ENCODE measurements around the gene FAM171A2. TPM values are rescaled to one million over a fixed set of nuclear protein-coding genes. Genes with fewer than 3 reads are reported as not detected.

FAM171A2 gene
- polyA plus RNA-seq, 2 of the 4 experiments (the other 2 are of a cell fraction): 1.8 to 3.9 TPM

DNA sequence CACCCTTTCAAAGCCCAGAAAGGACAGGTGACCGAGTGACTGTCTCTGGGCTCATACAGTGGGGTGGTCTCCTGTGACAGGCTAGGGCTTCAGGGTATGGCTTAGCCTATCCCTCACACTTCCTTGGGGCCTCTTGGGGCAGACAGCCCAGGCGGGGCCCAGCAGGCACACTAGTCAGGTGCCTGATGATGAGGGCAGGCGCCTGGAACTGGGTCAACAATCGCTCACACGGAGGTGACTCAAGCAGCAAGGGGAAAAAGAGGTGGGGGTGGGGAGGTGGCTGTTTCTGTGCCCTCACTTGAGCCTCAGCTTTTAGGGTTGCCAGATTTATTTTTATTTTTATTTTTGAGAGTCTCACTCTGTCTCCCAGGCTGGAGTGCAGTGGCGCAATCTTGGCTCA is 25.0 kb downstream of the FAM171A2 start:
- POLR2A ChIA-PET: no interaction called here
- CTCF ChIA-PET: interaction anchor here (0.8 to 13.6 kb wide), 7 partner anchors 9 to 184 kb away, joined by 3 to 327 read pairs (median 4); partner anchors contain the start of genes FAM171A2, GRN and SLC25A39
- ATAC-seq (peak; percentile 44 to 48; a peak in 4 of 6 replicates), FAIRE-seq (no peak), DNase-seq (ENCODE audit: low read depth in 1 of 2, low spot score in 1 of 2) (no peak)
- no peak for TF ChIP-seq KDM5A (IDR thresholded peaks at IDR 0.05)
- TF ChIP-seq HEYL (CRISPR knock-in tag; IDR thresholded peaks at IDR 0.05): no peak
- TF ChIP-seq FOXS1 (CRISPR knock-in tag; IDR thresholded peaks at IDR 0.05): no peak
- TF ChIP-seq CEBPB (IDR thresholded peaks at IDR 0.05): no peak
- TF ChIP-seq CBX8 (IDR thresholded peaks at IDR 0.05): no peak
- no peak for TF ChIP-seq JUN (IDR thresholded peaks at IDR 0.05)
- no peak for TF ChIP-seq RCOR1 (IDR thresholded peaks at IDR 0.05; ENCODE audit: low read depth, low read length)
- TF ChIP-seq CHD4 (IDR thresholded peaks at IDR 0.05; ENCODE audit: borderline replicate concordance): no peak
- no peak for TF ChIP-seq HDAC2 (IDR thresholded peaks at IDR 0.05)
- TF ChIP-seq PHF8 (IDR thresholded peaks at IDR 0.05; ENCODE audit: borderline replicate concordance, low read depth): no peak
- TF ChIP-seq, protein P1, sequence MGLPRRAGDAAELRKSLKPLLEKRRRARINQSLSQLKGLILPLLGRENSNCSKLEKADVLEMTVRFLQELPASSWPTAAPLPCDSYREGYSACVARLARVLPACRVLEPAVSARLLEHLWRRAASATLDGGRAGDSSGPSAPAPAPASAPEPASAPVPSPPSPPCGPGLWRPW (IDR thresholded peaks at IDR 0.05): no peak
- no peak for TF ChIP-seq RAD21 (conservative IDR thresholded peaks at IDR 0.05 in 1 of 2, IDR thresholded peaks at IDR 0.05 in 1 of 2)
- TF ChIP-seq, protein P2, sequence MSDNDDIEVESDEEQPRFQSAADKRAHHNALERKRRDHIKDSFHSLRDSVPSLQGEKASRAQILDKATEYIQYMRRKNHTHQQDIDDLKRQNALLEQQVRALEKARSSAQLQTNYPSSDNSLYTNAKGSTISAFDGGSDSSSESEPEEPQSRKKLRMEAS (IDR thresholded peaks at IDR 0.05): no peak
- TF ChIP-seq, protein P3, sequence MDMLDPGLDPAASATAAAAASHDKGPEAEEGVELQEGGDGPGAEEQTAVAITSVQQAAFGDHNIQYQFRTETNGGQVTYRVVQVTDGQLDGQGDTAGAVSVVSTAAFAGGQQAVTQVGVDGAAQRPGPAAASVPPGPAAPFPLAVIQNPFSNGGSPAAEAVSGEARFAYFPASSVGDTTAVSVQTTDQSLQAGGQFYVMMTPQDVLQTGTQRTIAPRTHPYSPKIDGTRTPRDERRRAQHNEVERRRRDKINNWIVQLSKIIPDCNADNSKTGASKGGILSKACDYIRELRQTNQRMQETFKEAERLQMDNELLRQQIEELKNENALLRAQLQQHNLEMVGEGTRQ (IDR thresholded peaks at IDR 0.05): no peak
- TF ChIP-seq ZC3H11A (IDR thresholded peaks at IDR 0.05): no peak
- TF ChIP-seq HOXB13 (CRISPR knock-in tag; IDR thresholded peaks at IDR 0.05; ENCODE audit: low read depth): no peak
- TF ChIP-seq NFE2L2 (conservative IDR thresholded peaks at IDR 0.05; ENCODE audit: low read length): no peak
- no peak for TF ChIP-seq EHF (CRISPR knock-in tag; IDR thresholded peaks at IDR 0.05)
- Histone ChIP-seq H3K4me3 (no peak overlapping the region), H3K27ac (peak overlapping the region in 1 of 2 experiments; percentile 23; a peak in 1 of 6 replicates), H3K9me3 (no peaks in the 10 kb centered on the region), H3K4me2 (peak overlapping the region; percentile 8; the same call in 1 of the 3 replicates), H3K4me1 (peaks cover 7% of the 10 kb centered on the region)
- WGBS (ENCODE audit: missing lambda C conversion rate): 39% methylated on average over 6 of the region's 6 CpGs

DNA sequence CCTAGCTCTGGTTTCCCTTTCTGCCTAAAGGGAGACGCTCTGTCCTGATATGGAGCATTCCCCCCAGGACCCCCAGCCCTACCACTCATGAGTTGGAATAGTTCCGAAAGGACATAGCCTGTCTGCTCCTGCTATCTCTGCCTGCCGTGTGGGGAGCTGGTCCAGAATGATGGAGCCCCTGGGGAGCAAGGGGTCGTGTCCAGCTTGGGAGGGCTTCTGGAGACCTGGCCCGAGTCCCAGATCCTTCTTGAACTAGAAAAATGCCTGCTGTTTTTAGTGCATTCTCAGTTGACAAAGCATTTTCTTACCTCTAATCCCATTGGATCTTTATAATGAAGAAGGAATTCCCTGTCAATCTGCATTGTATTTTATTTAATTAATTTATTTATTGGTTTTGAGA is 27.7 kb downstream of the FAM171A2 start:
- Histone ChIP-seq H3K9me3 (no peaks in the 10 kb centered on the region), H3K27ac (no peak overlapping the region), H3K4me2 (no peak overlapping the region), H3K4me1 (peaks cover 10% of the 10 kb centered on the region), H3K4me3 (no peak overlapping the region)
- FAIRE-seq (no peak), ATAC-seq (no peak), DNase-seq (ENCODE audit: low read depth in 1 of 2, low spot score in 1 of 2) (no peak)
- 37% methylated on average over 5 of the region's 5 CpGs for WGBS (ENCODE audit: missing lambda C conversion rate)
- ChIA-PET POLR2A (interaction anchor here (0.7 to 1.1 kb wide), 3 partner anchors 9 to 134 kb away, joined by 3 to 5 read pairs (median 3); partner anchors contain the start of gene GRN), CTCF (interaction anchor here (0.9 to 13.6 kb wide), 5 partner anchors 12 to 294 kb away, joined by 3 to 327 read pairs (median 8); partner anchors contain the start of genes FAM171A2 and GRN)
- no peak for TF ChIP-seq HOXB5 (CRISPR knock-in tag; IDR thresholded peaks at IDR 0.05)
- no peak for TF ChIP-seq ZNF302 (CRISPR knock-in tag; IDR thresholded peaks at IDR 0.05)
- TF ChIP-seq, protein P4, sequence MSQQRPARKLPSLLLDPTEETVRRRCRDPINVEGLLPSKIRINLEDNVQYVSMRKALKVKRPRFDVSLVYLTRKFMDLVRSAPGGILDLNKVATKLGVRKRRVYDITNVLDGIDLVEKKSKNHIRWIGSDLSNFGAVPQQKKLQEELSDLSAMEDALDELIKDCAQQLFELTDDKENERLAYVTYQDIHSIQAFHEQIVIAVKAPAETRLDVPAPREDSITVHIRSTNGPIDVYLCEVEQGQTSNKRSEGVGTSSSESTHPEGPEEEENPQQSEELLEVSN (IDR thresholded peaks at IDR 0.05; ENCODE audit: borderline replicate concordance, low read depth): no peak
- TF ChIP-seq, protein P5, sequence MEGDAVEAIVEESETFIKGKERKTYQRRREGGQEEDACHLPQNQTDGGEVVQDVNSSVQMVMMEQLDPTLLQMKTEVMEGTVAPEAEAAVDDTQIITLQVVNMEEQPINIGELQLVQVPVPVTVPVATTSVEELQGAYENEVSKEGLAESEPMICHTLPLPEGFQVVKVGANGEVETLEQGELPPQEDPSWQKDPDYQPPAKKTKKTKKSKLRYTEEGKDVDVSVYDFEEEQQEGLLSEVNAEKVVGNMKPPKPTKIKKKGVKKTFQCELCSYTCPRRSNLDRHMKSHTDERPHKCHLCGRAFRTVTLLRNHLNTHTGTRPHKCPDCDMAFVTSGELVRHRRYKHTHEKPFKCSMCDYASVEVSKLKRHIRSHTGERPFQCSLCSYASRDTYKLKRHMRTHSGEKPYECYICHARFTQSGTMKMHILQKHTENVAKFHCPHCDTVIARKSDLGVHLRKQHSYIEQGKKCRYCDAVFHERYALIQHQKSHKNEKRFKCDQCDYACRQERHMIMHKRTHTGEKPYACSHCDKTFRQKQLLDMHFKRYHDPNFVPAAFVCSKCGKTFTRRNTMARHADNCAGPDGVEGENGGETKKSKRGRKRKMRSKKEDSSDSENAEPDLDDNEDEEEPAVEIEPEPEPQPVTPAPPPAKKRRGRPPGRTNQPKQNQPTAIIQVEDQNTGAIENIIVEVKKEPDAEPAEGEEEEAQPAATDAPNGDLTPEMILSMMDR (IDR thresholded peaks at IDR 0.05): no peak
